Astrocyte of the spinal cord (primary cell): ENCODE results near the gene KCNQ4.

Source experiments
- DNase-seq: peaks from one replicate; pipeline ENCODE4 v3.0.0; 2011; ENCODE audit warnings: low read depth, low spot score
- H3K4me3 ChIP-seq: 2 replicates; pipeline ENCODE4 v1.5.1; 2011; ENCODE audit warnings: low read depth, mild to moderate bottlenecking, low read length, moderate library complexity
- CTCF ChIP-seq: IDR thresholded peaks from 2 replicates; pipeline ENCODE4 v1.5.1; 2012; ENCODE audit warnings: low read depth, mild to moderate bottlenecking, low read length, inconsistent platforms
- in situ Hi-C: cut with HindIII; loops from 2 replicates; pipeline ENCODE4 v1.10.0; 2017; ENCODE audit warnings: low sequenced_read_pairs

Gene KCNQ4

GRCh38 chr1:40794974-40795715, 11.6 kb downstream of the KCNQ4 start:
- no peak for DNase-seq
- no peak overlapping the region for H3K4me3 ChIP-seq
- in situ Hi-C loops, result no loop called here
- no peak for TF ChIP-seq CTCF

GRCh38 chr1:40795811-40796586, 12.4 kb downstream of the KCNQ4 start:
- no peak for DNase-seq
- no peak overlapping the region for H3K4me3 ChIP-seq
- in situ Hi-C loops, result no loop called here
- TF ChIP-seq CTCF, result no peak

GRCh38 chr1:40796939-40797667, 13.5 kb downstream of the KCNQ4 start:
- DNase-seq, result no peak
- in situ Hi-C loops, result no loop called here
- no peak overlapping the region for H3K4me3 ChIP-seq
- no peak for TF ChIP-seq CTCF

GRCh38 chr1:40797668-40798010, 14.1 kb downstream of the KCNQ4 start:
- no peak overlapping the region for H3K4me3 ChIP-seq
- in situ Hi-C loops, result no loop called here
- TF ChIP-seq CTCF, result no peak
- no peak for DNase-seq

- DNase-seq, result no peak
- no peak for TF ChIP-seq CTCF
- in situ Hi-C loops, result no loop called here
- H3K4me3 ChIP-seq, result no peak overlapping the region
Measured at GRCh38 chr1:40798366-40799281, 15.0 kb downstream of the KCNQ4 start.
